ENCODE results near the gene SYPL2.

- TF ChIP-seq CTCF (IDR thresholded peaks at IDR 0.05) (no peak), POLR2A (IDR thresholded peaks at IDR 0.05) (no peak)
These were observed 33.6 kb downstream of the SYPL2 start for GRCh38 chr1:109499661-109500536.

Measured in ovary (tissue), 3 donors.